Thoracic aorta (tissue), 2 donors: ENCODE data around the gene TUBAL3. TPM values are rescaled to one million over a fixed set of nuclear protein-coding genes. Genes with fewer than 3 reads are reported as not detected.

Experiments used
- ATAC-seq: fragments of 150-250 bp; one replicate; pipeline ENCODE4 v1.8.0; 2017; ENCODE audit warnings: low read depth; ENCODE audit not compliant: insufficient number of reproducible peaks, low FRiP score
- DNase-seq: peaks from one replicate; pipeline ENCODE4 v3.0.0-alpha.2; 2020; ENCODE audit warnings: low spot score
- H3K27ac ChIP-seq, 2 donors: fragments of 200-600 bp; sonication (generic); 1 replicate in 1 of 2; 2 replicates in 1 of 2; pipeline ENCODE4 v1.5.1; 2016; ENCODE audit warnings: mild to moderate bottlenecking in 2 of 2, moderate library complexity in 2 of 2
- H3K27me3 ChIP-seq: fragments of 200-600 bp; sonication (generic); replicated peaks from 2 replicates; pipeline ENCODE4 v1.6.0; 2016; ENCODE audit warnings: mild to moderate bottlenecking; ENCODE audit not compliant: insufficient read depth
- H3K36me3 ChIP-seq: fragments of 200-600 bp; sonication (generic); one replicate; pipeline ENCODE4 v1.5.1; 2016
- H3K4me1 ChIP-seq, 2 donors: fragments of 200-600 bp; sonication (generic); 1 replicate in 1 of 2; 2 replicates in 1 of 2; pipeline versions ENCODE4 v1.5.1 to v1.6.0; 2016; ENCODE audit warnings: low read depth in 2 of 2, mild to moderate bottlenecking in 1 of 2; ENCODE audit not compliant: control insufficient read depth in 1 of 2
- H3K4me3 ChIP-seq: fragments of 200-600 bp; sonication (generic); 2 replicates; pipeline ENCODE4 v1.5.1; 2016; ENCODE audit warnings: mild to moderate bottlenecking
- H3K9me3 ChIP-seq: fragments of 200-600 bp; sonication (generic); 2 replicates; pipeline ENCODE4 v1.5.1; 2016
- total RNA-seq, 2 donors: library from RNA; depleted of rRNA; stranded (reverse); fragments of >200 nt; gene quantifications; one replicate each; pipeline versions ENCODE4 v1.1.0 to v1.2.3, GENCODE V29; 2016
- TF ChIP-seq, protein P1 (sequence below): fragments of 200-600 bp; sonication (generic); IDR thresholded peaks from one replicate; pipeline ENCODE4 v1.5.1; 2019; ENCODE audit warnings: antibody characterized with exemption

The TUBAL3 gene
- total RNA-seq, 2 donors from 2014 or later: not detected

DNA sequence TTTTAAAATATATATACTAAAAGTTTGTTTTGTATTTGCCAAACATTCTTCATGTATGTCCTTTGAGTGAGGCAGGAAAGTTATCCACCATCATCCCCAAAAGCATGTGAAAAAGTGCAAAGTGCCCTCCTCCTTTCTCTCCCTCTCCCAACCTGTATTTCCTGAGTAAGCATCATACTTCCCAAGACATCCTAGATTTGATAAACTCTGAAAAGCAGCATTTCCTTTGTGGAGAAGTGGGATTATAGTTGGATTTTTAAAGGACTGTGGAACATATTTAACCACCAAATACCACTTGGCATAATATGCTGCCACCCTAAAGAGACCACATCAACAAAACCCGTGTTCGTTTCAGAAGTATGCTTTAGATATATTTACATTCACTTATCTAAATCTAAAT lies 44.6 kb upstream of the TUBAL3 start:
- ATAC-seq (no peak), DNase-seq (no peak)
- H3K27me3 ChIP-seq: no peaks in the 10 kb centered on the region
- no peaks in the 10 kb centered on the region for H3K9me3 ChIP-seq
- peaks cover 19% of the 10 kb centered on the region for H3K36me3 ChIP-seq
- peak overlapping the region; percentile 69 to 71 for H3K27ac ChIP-seq
- H3K4me3 ChIP-seq: peak overlapping the region; percentile 90
- H3K4me1 ChIP-seq: peaks cover 13 to 47% of the 10 kb centered on the region in 2 donors
- TF ChIP-seq, protein P1, sequence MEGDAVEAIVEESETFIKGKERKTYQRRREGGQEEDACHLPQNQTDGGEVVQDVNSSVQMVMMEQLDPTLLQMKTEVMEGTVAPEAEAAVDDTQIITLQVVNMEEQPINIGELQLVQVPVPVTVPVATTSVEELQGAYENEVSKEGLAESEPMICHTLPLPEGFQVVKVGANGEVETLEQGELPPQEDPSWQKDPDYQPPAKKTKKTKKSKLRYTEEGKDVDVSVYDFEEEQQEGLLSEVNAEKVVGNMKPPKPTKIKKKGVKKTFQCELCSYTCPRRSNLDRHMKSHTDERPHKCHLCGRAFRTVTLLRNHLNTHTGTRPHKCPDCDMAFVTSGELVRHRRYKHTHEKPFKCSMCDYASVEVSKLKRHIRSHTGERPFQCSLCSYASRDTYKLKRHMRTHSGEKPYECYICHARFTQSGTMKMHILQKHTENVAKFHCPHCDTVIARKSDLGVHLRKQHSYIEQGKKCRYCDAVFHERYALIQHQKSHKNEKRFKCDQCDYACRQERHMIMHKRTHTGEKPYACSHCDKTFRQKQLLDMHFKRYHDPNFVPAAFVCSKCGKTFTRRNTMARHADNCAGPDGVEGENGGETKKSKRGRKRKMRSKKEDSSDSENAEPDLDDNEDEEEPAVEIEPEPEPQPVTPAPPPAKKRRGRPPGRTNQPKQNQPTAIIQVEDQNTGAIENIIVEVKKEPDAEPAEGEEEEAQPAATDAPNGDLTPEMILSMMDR: no peak

DNA sequence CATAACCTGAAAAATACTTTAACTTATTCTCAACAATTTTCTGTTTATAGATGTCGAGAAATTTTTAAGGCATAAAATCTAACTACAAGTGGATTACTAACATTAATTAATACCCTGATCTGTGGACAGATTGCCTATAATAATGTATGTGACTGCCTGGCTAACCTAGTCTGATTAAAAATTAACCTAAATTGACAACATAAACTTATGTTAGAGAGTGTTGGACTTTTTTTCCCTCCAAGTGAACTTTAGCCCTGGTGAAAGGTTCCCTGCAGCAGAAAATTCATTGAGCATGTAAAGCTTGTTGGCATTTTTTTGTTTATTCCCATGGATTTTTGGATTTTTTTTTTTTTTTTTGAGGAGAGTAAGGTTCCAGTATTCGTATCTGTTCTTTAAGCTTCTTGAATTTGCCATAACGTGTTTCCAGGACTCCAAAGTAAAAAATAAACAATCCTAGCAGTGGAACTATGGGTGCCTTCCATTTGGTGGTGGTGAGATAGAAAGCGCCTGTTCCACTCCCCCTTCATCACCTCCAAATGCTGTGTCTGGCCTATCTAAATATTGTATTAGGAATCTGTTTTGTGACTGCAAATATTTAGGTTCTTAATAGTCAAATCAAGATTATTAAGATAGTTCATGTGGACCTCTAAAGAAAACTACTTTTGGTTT lies 43.8 kb upstream of the TUBAL3 start:
- Histone ChIP-seq H3K9me3 (no peaks in the 10 kb centered on the region), H3K36me3 (peaks cover 11% of the 10 kb centered on the region), H3K4me1 (peaks cover 13 to 47% of the 10 kb centered on the region in 2 donors), H3K27me3 (no peaks in the 10 kb centered on the region), H3K27ac (peak overlapping the region; percentile 69 to 71), H3K4me3 (peak overlapping the region; percentile 90)
- TF ChIP-seq, protein P1: no peak
- ATAC-seq: no peak
- no peak for DNase-seq

DNA sequence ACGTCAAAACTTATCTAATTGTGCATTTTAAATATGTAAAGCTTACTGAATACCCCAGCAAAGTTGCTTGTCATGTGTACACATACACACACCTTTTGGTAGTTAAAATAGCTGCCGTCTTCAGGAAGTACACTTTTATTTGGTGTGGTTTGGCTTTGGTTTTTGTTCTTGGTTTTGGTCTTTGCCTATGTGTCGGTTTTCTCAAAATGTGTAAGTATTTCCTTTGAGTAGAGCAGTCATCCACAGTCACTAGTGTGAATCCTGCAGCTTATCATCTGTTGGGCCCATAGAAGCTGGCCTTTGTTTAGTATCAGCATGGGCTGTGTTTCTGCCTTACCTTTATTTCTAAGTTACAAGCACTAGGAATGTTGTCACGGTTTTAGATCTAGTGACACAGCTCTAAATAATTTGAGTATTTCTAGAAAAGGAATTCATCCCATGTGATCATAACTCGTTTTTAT lies 43.0 kb upstream of the TUBAL3 start:
- no peak for ATAC-seq
- Histone ChIP-seq H3K9me3 (no peaks in the 10 kb centered on the region), H3K4me3 (peak overlapping the region; percentile 90), H3K36me3 (peaks cover 4% of the 10 kb centered on the region), H3K27me3 (no peaks in the 10 kb centered on the region), H3K4me1 (peaks cover 13 to 45% of the 10 kb centered on the region in 2 donors), H3K27ac (peak overlapping the region; percentile 69 to 71)
- no peak for DNase-seq
- TF ChIP-seq, protein P1: no peak

DNA sequence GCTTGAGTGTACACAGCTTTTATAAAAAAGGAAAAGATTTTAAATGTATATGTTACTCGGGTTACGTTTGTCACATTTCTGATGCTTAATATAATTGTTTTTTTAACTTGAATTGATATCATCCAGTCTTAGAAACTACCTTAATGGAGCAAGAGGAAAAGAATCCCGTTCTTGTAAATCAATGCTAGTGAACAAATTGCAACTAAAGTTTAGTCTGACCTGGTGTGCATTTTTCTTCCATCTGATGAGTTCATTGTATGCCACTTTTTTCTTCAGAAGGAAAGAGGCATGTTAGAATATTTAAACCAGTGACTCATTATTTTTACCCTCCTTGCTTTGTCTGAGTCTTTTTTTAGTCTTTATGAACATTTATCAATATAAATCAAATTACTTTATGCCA lies 42.4 kb upstream of the TUBAL3 start:
- no peak for ATAC-seq
- H3K9me3 ChIP-seq: no peaks in the 10 kb centered on the region
- H3K4me1 ChIP-seq: peaks cover 14 to 44% of the 10 kb centered on the region in 2 donors
- H3K27ac ChIP-seq: peak overlapping the region; percentile 69 to 71
- H3K4me3 ChIP-seq: peak overlapping the region; percentile 90
- TF ChIP-seq, protein P1: no peak
- no peaks in the 10 kb centered on the region for H3K36me3 ChIP-seq
- no peak for DNase-seq
- H3K27me3 ChIP-seq: no peaks in the 10 kb centered on the region

DNA sequence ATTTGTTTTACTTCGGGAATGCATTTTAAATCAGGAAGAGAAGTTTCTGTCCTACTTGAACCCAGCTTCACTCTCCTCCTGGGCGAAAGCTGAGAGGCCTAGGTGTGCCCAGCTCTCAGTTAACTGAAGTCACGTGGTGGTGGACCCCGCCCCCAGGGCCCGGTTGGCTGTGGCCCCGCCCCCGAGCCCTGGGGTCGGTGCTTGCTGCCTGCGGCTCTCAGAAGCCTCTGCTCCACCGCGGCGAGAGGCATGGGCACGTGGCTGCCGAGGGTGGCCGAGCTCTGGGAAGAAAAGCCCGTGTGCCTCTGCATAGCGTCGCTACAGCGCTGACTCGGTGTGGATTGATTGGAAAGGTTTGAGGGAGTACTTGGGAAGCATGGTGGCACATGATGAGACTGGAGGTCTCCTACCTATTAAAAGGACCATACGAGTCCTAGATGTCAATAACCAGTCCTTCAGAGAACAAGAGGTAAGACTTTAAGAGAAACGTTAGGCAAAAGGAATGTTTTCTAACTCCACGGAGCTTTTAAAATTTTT lies 41.8 kb upstream of the TUBAL3 start:
- peak; percentile 71 for ATAC-seq
- no peaks in the 10 kb centered on the region for H3K9me3 ChIP-seq
- TF ChIP-seq, protein P1: no peak
- peak; percentile 73 for DNase-seq
- H3K36me3 ChIP-seq: no peaks in the 10 kb centered on the region
- H3K4me1 ChIP-seq: peaks cover 14 to 39% of the 10 kb centered on the region in 2 donors
- H3K27ac ChIP-seq: peak overlapping the region; percentile 69 to 71
- no peaks in the 10 kb centered on the region for H3K27me3 ChIP-seq
- peak overlapping the region; percentile 90 for H3K4me3 ChIP-seq
